Activated T-cell treated with anti-CD3 and anti-CD28 coated beads for 4 hours (primary cell): ENCODE data around the gene AP3B1.
"Not testable (repeated sequence)": the region's sequence is repeated elsewhere in the genome, so short reads cannot be mapped to it uniquely, and the experiment has no call there.

Source experiments
- DNase-seq: peaks from one replicate; pipeline ENCODE4 v3.0.0-alpha.2; 2020

Gene AP3B1

GRCh38 chr5:78063495-78063894, 231.0 kb downstream of the AP3B1 start:
- no peak for DNase-seq

- DNase-seq: no peak
These were observed 231.9 kb downstream of the AP3B1 start for GRCh38 chr5:78062645-78063044.

GRCh38 chr5:78060421-78060820, 234.1 kb downstream of the AP3B1 start:
- DNase-seq: no peak

- DNase-seq: no peak
These were observed 235.9 kb downstream of the AP3B1 start for GRCh38 chr5:78058625-78059024.

- DNase-seq: no peak
These were observed 237.5 kb downstream of the AP3B1 start for GRCh38 chr5:78056901-78057514.

GRCh38 chr5:78056053-78056452, 238.4 kb downstream of the AP3B1 start:
- no peak for DNase-seq

GRCh38 chr5:78050888-78051287, 243.6 kb downstream of the AP3B1 start:
- DNase-seq: no peak

GRCh38 chr5:78046823-78047222, 247.7 kb downstream of the AP3B1 start:
- DNase-seq: not testable (repeated sequence)

- DNase-seq: no peak
These were observed 248.5 kb downstream of the AP3B1 start for GRCh38 chr5:78046006-78046405.

GRCh38 chr5:78041805-78042204, 252.7 kb downstream of the AP3B1 start:
- DNase-seq: no peak

GRCh38 chr5:78025540-78025939, 269.0 kb downstream of the AP3B1 start:
- DNase-seq: no peak

- DNase-seq: no peak
These were observed 274.8 kb downstream of the AP3B1 start for GRCh38 chr5:78019744-78020143.

GRCh38 chr5:78016863-78017529, 277.5 kb downstream of the AP3B1 start:
- DNase-seq: no peak

GRCh38 chr5:78009937-78010527, 284.5 kb downstream of the AP3B1 start:
- no peak for DNase-seq

- DNase-seq: no peak
These were observed 286.0 kb downstream of the AP3B1 start for GRCh38 chr5:78008356-78008967.

GRCh38 chr5:78007233-78007632, 287.3 kb downstream of the AP3B1 start:
- DNase-seq: no peak

GRCh38 chr5:78006449-78006848, 288.0 kb downstream of the AP3B1 start:
- DNase-seq: no peak

GRCh38 chr5:78005021-78005785, 289.3 kb downstream of the AP3B1 start:
- no peak for DNase-seq

- no peak for DNase-seq
These were observed 289.9 kb downstream of the AP3B1 start for GRCh38 chr5:78004559-78004958.

GRCh38 chr5:78003919-78004318, 290.6 kb downstream of the AP3B1 start:
- DNase-seq: no peak

- no peak for DNase-seq
These were observed 291.0 kb downstream of the AP3B1 start for GRCh38 chr5:78003450-78003849.

- no peak for DNase-seq
These were observed 291.8 kb downstream of the AP3B1 start for GRCh38 chr5:78002690-78003089.

- DNase-seq: no peak
These were observed 293.3 kb downstream of the AP3B1 start for GRCh38 chr5:78001197-78001596.
